Measurements from ENCODE around the gene SHLD1.

Gene SHLD1

DNA sequence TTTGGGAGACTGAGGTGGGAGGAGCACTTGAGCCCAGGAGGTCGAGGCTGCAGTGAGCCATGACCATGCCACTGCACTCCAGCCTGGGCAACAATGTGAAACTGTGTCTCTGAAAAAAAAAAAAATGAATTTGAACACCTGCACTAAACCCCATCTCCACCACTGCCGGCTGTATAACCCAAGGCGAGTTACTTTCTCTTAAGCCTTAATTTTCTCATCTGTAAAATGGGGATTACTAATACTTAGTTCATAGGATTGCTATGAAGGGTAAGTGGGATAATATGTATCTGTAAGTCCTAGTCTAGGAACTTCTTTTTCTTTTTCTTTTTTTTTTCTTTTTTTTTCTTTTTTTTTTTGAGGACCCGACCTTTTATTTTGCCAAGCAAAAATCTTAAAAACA lies 61.5 kb downstream of the SHLD1 start:
- FAIRE-seq (no peak), DNase-seq (ENCODE audit: low spot score) (no peak)

DNA sequence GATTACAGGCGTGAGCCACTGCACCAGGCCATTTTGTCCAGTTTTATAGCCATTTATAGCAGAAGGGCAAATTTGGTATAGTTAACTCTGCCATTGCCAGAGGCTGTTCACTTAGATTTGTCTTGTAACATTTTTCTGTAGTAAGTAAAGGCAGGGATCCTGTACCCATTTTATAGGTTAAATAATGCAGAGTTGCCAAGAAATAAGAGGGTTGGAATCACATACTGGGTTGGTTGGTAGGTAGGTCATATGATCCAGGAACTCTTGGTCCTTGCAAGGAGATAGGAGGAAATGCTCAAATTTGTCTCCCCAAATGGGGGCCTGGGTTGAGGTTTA lies 68.1 kb downstream of the SHLD1 start:
- no peak for DNase-seq (ENCODE audit: low spot score)
- FAIRE-seq = no peak

DNA sequence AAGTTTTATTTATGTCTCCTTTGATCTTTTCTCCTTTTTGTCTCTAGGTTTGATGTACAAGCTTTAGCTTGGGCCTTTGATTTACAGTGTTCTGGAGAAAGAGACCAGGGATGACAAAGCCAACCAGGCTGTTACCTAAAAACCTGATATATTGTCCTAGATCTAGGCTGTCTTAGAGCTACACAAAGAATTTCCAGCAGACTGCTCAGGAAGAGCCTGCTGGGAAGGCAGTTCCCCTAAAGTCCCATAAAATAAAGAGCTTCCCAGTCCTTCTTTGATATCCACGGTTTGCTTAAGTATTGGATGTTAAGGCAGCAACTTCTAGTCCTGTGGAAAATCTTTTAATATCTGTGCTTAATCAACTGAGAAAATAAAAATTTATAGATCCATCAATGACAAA lies 70.5 kb downstream of the SHLD1 start:
- FAIRE-seq (no peak), DNase-seq (ENCODE audit: low spot score) (no peak)

DNA sequence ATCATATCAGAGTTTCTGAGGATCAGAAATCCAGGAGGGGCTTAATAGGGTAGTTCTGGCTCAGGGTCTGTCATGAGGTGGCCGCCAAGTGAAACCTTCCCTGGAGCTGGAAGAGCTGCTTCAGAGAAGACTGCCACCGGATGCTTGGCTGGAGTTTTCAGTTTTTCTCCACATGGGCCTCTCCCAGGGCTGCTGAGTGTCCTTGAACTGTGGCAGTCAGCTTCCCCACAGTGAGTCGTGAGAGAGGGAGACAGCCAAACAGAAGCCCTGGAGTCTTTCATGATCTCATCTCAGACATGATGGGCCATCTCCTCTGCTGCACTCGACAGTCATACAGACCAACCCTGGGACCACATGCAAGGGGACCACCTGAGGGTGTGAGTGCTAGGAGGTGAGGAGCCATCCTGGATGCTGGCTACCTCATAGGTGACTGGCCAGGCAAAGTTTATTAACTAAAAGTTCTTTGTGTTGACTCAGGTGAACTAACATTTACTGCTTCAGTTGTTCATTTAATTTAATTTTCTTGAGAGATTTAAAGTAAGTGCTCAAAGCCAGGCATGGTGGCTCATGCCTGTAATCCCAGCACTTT lies 71.5 kb downstream of the SHLD1 start:
- FAIRE-seq (no peak), DNase-seq (ENCODE audit: low spot score) (no peak)

DNA sequence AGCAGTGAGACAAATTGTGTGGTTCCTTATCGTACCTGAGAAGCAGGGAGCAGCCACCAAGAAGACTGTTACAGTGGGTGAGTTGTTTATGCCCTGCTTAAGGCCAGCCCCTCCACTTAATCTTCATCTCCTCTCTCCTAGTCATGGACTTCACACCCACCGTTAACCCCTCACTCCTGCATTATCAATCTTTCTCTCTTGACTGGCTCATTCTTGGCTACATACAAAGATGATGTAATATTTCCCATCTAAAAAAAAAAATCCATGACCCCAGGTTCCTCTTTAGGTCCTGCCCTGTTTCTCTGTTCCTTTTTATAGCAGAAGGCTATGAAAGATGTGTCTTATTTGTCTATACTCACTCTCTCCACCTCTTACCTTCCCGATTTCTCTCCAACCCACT lies 72.4 kb downstream of the SHLD1 start:
- no peak for FAIRE-seq
- DNase-seq (ENCODE audit: low spot score) = no peak

DNA sequence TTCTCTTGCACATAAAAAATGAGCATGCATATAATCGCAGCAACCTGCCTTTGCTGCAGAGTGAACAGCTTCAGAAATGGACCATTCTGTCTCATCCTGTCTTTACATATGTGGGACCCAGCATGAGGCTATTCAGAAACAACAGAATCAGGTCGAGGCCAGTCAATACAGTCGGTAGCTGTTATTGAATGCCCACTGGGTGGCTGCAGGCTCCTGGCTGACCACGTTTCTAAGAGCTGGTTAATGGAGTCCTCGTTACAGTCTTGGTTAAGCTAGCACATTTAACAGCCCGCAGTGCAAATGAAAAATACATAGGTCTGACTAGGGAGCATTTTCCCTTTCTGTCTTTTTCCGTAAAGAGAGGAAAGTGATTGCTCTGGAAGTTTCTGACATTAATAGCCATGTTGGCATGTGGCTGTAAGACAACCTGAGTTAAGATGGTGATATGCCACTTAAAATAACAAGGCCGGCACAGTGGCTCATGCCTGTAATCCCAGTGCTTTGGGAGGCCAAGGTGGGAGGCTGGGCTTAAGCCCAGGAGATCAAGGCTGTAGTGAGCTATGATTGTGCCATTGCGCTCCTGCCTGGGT lies 75.0 kb downstream of the SHLD1 start:
- DNase-seq (ENCODE audit: low spot score) (no peak), FAIRE-seq (no peak)

DNA sequence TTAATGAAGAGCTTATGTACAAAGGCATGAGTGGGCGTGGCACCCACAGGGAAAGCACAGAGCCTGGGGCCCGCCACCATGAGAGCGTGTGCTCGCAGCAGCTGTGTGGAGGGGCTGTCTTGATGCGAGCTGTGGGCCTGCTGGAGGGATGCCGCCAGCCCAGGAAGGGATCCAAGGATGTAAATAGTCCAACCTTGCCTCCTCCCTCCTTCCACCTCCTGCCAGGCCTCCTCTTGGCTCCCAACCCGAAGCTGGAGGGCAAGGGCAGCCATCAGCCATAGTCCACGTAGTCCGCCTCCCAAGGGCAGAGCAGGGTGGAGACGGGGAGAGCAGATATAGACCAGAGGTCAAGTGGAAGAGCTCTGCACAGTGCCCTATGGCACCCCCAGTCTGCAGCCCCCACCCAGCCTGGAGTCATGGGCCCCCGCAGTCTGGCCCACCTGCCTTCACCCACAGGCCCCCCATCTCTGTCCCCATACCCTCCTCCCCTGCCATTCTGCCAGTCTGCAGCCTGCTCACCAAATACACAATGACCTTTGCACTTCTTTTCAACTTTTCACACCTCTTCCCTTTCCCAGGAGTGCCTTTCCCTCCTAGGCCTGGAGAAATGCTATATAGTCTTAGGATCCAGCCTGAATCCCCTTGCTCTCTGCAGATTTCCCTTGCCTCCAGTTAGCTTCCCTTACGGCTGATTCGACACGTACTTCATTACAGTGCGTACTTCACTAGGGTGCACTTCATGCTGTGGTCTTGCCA lies 77.1 kb downstream of the SHLD1 start:
- FAIRE-seq (no peak), DNase-seq (ENCODE audit: low spot score) (no peak)

DNA sequence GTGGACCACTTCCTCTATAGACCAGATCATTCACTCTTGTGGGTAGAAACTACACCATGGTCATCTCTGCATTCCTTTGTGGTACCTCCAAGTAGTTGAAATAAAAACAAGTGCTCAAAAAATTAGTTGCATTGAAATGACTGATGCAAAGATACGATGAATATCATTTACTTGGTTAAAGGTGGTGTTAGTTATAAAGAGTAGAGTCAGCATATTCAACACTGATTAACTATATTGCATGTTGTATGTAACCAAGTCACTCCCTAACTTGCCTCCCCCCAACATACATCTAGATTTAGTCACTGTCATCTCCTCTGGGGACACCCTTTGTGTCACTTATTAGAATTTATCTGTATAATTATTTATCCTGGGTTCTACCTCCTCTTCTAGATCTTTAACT lies 77.7 kb downstream of the SHLD1 start:
- DNase-seq (ENCODE audit: low spot score) (no peak), FAIRE-seq (no peak)

DNA sequence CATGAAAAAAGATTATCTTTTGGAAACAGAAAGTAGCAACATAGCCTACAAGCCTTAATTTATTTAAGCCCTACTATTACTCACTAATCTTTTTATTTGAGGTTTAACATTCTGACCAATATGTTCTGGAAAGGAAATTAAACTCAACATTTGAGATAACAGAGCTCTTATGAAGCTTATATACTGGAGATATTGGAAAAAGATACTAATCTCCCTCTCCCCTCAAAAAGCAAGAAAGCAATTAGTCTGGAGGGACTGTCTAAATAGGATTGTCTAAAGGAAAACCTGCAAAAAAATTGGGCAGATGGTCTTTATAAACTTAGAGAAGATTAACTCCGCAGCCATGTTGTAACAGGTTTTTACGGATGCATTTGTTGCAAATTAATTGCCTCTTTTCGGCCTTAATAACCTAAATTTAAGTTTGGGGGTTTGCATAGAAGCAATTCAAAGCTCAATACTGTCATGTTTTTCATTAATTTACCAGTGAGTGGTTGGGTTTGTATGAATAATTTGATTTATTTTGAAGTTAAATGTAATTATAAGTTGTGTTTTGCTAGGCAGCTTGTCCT lies 79.1 kb downstream of the SHLD1 start:
- DNase-seq (ENCODE audit: low spot score) = no peak
- FAIRE-seq = no peak

DNA sequence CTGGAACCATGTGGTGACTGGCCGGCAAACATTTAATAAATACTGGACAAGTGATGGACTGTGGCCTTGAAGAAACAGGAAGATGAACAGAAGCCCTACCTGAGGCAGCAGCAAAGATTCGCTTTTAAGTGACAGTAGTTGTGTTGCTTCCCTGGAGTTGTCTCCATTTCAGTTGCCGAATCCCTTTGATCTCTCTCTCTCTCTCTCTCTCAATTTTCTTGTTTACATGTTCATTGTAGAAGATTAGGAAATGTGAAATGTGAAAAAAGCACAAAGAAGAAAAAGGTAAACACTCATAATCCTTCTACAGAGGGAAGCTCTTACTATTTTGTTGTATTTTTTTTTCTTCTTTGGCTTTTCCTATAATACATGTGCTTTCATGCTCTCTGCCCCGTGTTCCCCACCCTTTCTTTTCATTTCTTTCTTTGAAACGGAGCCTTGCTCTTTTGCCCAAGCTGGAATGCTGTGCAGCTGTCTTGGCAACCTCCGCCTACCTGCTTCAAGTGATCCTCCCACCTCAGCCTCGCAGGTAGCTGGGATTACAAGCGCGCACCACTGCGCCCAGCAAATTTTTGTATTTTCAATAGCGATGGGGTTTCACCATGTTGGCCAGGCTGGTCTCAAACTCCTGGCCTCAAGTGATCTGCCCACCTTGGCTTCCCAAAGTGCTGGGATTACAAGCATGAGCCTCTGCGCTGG lies 81.5 kb downstream of the SHLD1 start:
- FAIRE-seq = no peak

DNA sequence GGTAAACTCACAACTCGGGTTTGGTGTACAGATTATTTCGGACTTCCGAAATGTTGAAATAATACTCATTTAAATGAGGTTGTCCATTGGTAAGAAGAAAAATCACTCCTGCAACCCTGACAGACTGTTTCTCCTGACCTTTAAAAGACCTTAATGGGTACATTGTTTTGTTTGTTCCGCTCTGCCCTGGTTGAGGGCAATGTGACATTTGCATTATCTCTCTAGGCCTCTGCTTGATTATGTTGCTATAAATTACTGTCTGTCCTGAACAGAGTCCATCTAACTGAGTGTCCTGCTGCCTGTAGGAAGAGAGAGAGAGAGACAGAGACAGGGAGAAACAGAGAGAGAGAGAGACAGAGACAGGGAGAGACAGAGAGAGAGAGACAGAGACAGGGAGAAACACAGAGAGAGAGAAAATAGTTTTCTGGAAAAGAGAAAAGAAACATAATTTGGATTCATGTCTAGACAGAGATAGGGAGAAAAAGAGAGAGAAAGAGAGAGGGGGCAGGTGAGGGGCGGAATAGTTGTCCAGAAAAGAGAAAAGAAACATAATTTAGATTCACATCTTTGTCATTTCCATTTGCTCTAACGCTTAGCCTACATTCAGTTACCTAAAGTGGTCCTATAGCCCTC lies 83.2 kb downstream of the SHLD1 start:
- no peak for FAIRE-seq
- no peak for DNase-seq (ENCODE audit: low spot score)

More for the DNA sequence above, 81.5 kb downstream of the SHLD1 start:
- no peak for DNase-seq (ENCODE audit: low spot score)

DNA sequence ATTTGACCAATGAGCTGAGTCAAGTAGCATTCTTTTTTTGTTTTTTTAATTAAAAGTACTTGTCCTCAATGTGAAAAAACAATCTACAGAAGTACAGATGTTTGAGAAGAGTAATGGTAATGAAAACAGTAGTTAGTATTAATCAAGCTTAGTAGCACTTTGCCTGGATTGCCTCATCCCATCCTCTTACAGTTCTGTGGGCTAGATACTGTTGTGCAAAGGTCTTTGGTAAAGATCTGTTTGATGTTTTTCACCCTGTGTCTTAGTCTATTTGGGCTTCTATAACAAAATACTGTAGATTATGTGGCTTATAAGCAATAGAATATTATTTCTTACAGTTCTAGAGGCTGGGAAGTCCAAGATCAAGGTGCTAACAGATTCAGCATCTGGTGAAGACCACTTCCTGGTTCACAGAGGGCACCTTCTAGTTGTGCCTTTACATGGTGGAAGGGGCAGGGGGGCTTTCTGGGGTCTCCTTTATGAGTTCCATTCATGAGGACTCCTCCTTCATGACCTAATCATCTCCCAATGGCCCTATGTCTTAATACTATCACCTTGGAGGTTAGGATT lies 84.3 kb downstream of the SHLD1 start:
- no peak for FAIRE-seq
- DNase-seq (ENCODE audit: low spot score) = no peak

DNA sequence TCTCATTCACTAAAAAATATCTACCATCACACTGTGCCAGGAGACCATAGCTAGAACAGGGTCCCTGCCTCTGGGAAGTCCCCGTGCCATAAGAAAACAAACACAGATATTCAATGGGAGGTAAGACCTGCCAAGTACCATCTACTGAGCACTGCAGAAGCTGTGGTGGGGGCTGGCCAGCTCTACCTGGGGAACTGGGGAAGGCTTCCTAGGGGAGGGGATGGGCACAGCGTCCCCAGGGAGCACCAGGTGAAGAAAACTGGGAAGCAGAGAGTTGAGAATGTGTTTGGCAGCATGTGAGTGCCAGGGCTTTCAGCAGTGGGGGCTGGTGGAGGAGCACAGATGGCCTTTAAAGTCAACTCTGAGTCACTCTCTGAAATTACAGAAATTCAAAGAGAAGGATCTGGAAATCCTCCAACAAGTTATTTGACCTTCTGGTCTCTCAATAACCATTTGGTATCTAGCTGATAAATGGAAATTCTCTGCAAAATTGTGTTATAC lies 85.2 kb downstream of the SHLD1 start:
- DNase-seq (ENCODE audit: low spot score) (peak; percentile 72), FAIRE-seq (no peak)

DNA sequence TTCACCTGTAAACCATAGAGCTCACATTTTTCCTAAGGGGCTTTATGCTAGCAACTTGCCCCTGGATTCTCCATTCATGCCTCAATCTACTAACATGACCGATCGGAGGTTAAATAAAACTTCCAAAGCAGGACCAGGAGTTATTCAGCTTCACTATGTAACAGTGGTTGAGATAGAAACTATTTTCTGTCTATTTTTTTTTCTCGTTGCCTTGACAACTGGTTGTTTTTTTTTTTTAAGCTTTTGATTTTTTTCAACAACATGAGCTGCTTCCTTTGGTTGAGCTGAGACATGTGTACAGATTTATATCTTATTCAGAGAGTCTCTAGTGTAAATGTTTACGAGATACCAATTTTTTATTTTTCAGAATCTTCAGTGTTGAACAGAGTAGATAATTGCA lies 85.7 kb downstream of the SHLD1 start:
- FAIRE-seq = no peak
- no peak for DNase-seq (ENCODE audit: low spot score)

DNA sequence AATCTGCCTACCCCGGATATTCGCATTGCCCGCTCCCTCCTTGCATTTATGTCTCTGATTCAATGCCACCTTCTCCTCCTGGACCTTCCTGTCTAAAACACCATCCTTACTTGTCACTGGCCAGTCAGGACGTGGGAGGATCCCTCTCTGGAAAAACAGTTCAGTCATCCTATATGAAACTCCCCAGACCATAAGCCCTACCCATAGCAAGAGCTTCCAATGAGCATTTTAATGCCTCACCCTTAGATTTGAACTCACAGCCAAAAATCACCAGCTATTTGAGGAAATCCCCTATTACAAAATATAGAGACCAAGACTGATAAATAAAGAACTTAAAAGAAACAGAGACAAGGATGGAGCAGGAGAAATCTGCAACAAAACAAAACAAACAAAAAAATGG lies 86.4 kb downstream of the SHLD1 start:
- DNase-seq (ENCODE audit: low spot score) = no peak
- no peak for FAIRE-seq

DNA sequence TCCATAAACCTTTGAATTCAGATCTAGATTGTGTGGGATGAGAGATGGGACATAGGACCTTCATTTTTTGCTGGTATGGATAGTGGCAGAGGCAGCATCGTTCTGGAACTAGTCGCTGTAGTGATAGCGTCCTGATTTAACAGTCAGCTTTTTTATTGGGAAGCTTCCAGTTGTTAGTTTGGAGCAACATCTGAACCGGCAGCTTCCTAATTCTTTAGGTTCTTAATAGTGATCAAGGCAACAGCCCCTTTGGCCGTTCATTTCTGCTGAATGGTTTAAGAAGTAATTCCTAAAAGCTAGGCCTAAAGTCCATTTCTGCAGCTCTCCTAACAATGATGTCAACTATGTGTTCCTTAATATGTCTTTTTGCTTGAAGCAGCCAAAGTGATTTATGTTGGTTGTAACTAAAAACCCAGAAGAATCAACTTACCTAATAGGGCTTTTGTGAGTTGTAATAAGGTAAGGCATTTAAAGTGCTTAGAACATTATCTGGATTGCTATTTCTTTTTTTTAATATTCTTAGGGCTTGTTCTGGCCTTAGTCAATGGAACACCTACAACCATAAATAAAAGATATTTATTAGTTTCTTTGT lies 90.3 kb downstream of the SHLD1 start:
- no peak for FAIRE-seq
- no peak for DNase-seq (ENCODE audit: low spot score)

DNA sequence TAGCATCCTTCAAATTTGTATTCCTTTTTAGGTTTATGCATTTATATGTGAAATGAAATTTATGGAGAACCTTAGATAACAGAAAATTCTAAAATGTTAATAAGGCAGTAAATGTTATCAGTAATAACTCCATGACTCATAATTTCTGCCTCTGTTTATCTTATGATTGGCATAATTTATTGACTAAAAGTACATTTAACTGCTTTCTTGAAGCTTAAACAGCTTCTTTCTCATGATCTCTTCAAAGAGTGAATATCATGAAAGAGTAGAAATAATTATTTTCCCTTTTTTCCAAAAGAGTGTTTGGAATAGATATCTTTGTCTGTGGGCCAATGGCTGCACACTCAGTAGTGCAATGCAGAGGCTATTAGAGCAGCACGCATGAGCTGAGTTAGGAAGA lies 91.3 kb downstream of the SHLD1 start:
- DNase-seq (ENCODE audit: low spot score) (no peak), FAIRE-seq (no peak)

DNA sequence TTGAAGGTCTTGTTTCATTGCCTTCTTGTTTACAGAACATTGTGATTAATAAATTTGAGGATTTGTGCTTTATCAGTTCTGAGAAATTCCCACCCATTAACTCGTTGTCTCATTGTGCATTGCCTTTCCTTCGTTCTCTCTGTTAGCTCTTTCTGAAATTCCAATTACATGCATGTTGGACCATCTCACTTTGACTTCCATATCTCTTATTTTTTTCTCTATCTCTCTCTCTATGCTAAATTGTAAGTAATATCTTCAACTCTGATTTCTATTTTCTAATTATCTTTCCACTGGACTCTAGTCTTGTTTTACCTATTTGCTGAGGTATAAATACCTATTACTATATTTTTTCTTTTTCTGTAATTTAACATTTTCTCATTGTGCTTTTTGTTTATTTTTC lies 92.3 kb downstream of the SHLD1 start:
- no peak for FAIRE-seq
- no peak for DNase-seq (ENCODE audit: low spot score)

DNA sequence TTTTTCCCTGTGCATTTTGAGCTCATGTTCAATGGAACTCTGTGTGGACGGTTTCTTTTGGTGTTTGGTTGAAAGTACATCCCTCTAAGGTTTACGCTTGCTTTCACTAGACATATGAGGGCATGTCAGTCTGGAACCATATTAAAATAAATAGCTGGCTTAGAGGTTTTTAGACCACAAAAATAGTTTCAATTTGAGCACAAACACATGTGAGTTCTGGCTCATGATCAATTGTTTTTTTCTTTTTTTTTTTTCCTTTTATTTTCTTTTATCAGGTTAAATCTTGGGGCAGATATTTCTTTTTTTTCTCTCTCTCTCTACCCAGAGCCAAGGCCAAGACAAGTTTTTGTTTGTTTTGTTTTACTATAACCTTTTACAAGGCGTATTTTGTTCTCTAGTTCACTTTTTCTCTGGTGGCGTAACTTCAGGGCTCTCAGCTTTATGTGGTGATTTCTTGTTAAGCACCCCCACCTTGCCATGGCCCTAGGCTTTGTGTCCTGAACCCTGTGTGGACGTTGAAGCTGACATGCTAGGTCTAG lies 92.9 kb downstream of the SHLD1 start:
- DNase-seq (ENCODE audit: low spot score) = no peak
- no peak for FAIRE-seq

DNA sequence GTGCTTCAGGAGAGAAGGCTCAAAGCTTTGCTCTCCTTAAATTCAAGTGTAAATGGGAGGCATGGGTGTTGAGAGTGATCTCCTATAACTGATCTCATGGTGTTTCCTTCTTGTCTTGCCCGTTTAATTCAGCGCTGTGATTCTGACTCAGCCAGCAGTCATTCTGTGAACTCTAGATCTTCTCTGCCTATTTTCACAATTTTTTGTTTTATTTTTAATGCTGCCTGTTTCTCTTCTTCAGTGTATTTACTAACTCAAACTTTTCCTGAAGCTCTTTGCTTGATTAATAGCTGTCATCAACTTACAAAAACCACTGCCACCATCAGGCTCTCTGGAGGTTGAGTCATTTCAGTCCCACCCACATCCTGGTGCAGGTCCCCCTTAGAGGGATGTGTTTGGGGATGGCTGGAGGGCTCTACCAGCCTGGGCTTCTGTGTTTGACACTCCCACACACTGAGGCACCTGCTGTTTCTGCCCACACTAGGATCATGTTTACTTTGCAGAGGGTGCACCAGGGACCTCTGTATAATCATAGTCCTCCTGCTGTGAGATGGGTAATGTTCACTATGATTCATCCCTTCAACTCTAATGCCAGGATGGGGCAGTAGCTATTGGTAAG lies 94.0 kb downstream of the SHLD1 start:
- DNase-seq (ENCODE audit: low spot score) (peak; percentile 84), FAIRE-seq (no peak)
